Nephron progenitor cell (in vitro differentiated cells): ENCODE results near the gene FAF2.

Source experiments
- DNase-seq: peaks from one replicate; pipeline ENCODE4 v3.0.0; 2021
- H3K27ac Mint-ChIP-seq: 2 replicates; pipeline ENCODE4 v1.8.0; 2021; ENCODE audit warnings: mild to moderate bottlenecking, moderate library complexity, mixed read lengths
- H3K27me3 Mint-ChIP-seq: 2 replicates; pipeline ENCODE4 v1.8.0; 2021; ENCODE audit warnings: mild to moderate bottlenecking, low read depth, mixed read lengths; ENCODE audit not compliant: poor library complexity
- H3K36me3 Mint-ChIP-seq: 2 replicates; pipeline ENCODE4 v1.8.0; 2021; ENCODE audit warnings: low read depth, mixed read lengths
- H3K4me1 Mint-ChIP-seq: 2 replicates; pipeline ENCODE4 v1.8.0; 2021; ENCODE audit warnings: mixed read lengths
- H3K4me3 Mint-ChIP-seq: 2 replicates; pipeline ENCODE4 v1.8.0; 2021; ENCODE audit warnings: mild to moderate bottlenecking, moderate library complexity, mixed read lengths
- H3K9me3 Mint-ChIP-seq: 2 replicates; pipeline ENCODE4 v1.8.0; 2021; ENCODE audit warnings: mild to moderate bottlenecking, moderate library complexity, mixed read lengths
- TF ChIP-seq, protein P1 (sequence below): fragments of 200-600 bp; sonication (generic); IDR thresholded peaks from 2 replicates; pipeline ENCODE4 v1.5.0; 2021; ENCODE audit warnings: antibody characterized with exemption

FAF2 gene

GRCh38 chr5:176530983-176531901 is 83.1 kb downstream of the FAF2 start:
- Mint-ChIP-seq H3K9me3 (no peaks in the 10 kb centered on the region), H3K4me3 (no peak overlapping the region), H3K4me1 (peaks cover 31% of the 10 kb centered on the region), H3K36me3 (peaks cover 10% of the 10 kb centered on the region), H3K27ac (no peak overlapping the region), H3K27me3 (no peaks in the 10 kb centered on the region)
- TF ChIP-seq, protein P1, sequence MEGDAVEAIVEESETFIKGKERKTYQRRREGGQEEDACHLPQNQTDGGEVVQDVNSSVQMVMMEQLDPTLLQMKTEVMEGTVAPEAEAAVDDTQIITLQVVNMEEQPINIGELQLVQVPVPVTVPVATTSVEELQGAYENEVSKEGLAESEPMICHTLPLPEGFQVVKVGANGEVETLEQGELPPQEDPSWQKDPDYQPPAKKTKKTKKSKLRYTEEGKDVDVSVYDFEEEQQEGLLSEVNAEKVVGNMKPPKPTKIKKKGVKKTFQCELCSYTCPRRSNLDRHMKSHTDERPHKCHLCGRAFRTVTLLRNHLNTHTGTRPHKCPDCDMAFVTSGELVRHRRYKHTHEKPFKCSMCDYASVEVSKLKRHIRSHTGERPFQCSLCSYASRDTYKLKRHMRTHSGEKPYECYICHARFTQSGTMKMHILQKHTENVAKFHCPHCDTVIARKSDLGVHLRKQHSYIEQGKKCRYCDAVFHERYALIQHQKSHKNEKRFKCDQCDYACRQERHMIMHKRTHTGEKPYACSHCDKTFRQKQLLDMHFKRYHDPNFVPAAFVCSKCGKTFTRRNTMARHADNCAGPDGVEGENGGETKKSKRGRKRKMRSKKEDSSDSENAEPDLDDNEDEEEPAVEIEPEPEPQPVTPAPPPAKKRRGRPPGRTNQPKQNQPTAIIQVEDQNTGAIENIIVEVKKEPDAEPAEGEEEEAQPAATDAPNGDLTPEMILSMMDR = no peak
- no peak for DNase-seq

GRCh38 chr5:176531902-176532493 is 83.8 kb downstream of the FAF2 start:
- Mint-ChIP-seq H3K27ac (no peak overlapping the region), H3K36me3 (peaks cover 6% of the 10 kb centered on the region), H3K4me3 (no peak overlapping the region), H3K27me3 (no peaks in the 10 kb centered on the region), H3K9me3 (no peaks in the 10 kb centered on the region), H3K4me1 (peaks cover 31% of the 10 kb centered on the region)
- DNase-seq = no peak
- TF ChIP-seq, protein P1 = no peak

- H3K4me1 Mint-ChIP-seq = peaks cover 31% of the 10 kb centered on the region
- H3K27ac Mint-ChIP-seq = no peak overlapping the region
- no peak overlapping the region for H3K4me3 Mint-ChIP-seq
- no peaks in the 10 kb centered on the region for H3K9me3 Mint-ChIP-seq
- no peaks in the 10 kb centered on the region for H3K27me3 Mint-ChIP-seq
- H3K36me3 Mint-ChIP-seq = peaks cover 6% of the 10 kb centered on the region
- TF ChIP-seq, protein P1 = no peak
- DNase-seq = no peak
Measured at GRCh38 chr5:176532795-176533194, 84.6 kb downstream of the FAF2 start.

GRCh38 chr5:176533390-176533789 is 85.2 kb downstream of the FAF2 start:
- DNase-seq = no peak
- Mint-ChIP-seq H3K9me3 (no peaks in the 10 kb centered on the region), H3K27ac (peak overlapping the region; percentile 77), H3K4me1 (peaks cover 36% of the 10 kb centered on the region), H3K36me3 (peaks cover 2% of the 10 kb centered on the region), H3K4me3 (peak overlapping the region; percentile 99), H3K27me3 (peaks cover 2% of the 10 kb centered on the region)
- TF ChIP-seq, protein P1 = no peak

DNA sequence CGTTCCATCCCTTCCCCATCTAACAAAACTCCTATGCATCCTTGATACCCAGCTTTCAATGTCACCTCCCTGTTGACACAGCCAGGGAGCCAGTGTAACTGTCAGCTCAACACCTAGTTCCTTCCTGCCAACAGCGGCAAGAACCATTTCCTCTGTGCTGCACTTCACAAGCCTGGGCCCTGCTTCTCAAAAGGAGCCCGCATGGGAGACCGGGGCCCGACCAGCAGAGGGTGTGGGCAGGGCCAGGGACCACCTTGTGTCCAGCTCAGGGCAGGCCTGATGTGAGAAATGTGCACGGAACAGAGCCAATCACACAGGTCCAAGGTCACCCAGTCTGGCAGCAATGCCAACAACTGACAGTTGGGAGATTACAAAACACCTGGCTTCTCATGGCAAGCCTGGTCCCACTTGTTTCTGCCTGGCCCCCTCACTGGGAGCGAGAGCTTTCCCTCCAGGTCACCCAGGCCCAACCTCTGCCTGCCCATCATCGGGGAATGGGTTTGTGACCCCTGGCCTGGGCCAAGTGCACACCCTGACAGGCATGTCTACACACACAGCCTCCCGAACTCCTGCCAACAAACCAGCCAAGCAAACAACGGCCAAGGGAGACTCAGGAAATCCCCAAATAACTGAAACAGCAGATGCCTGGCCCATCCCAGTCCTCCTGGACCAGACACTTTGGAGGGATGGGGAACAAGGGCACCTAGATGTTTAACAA is 85.9 kb downstream of the FAF2 start:
- Mint-ChIP-seq H3K4me1 (peaks cover 43% of the 10 kb centered on the region), H3K27ac (peak overlapping the region; percentile 46)

More for the DNA sequence above, 85.9 kb downstream of the FAF2 start:
- Mint-ChIP-seq H3K4me3 (peak overlapping the region; percentile 99), H3K27me3 (peaks cover 2% of the 10 kb centered on the region), H3K36me3 (no peaks in the 10 kb centered on the region), H3K9me3 (no peaks in the 10 kb centered on the region)
- DNase-seq = no peak
- TF ChIP-seq, protein P1 = no peak
